Measurements from ENCODE around the gene NAA25.
"Not testable (repeated sequence)": the region's sequence is repeated elsewhere in the genome, so short reads cannot be mapped to it uniquely, and the experiment has no call there.

Gene NAA25

DNA sequence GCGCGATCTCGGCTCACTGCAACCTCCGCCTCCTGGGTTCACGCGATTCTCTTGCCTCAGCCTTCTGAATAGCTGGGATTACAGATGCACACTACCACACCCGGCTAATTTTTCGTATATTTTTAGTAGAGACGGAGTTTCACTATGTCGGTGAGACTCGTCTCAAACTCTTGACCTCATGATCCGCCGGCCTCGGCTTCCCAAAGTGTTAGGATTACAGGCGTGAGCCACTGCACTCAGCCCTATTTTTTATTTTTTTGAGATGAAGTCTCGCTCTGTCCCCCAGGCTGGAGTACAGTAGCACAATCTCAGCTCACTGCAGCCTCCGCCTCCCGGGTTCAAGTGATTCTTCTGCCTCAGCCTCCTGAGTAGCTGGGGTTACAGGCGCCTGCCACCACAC, 5.8 kb downstream of the NAA25 start:
- H3K36me3 ChIP-seq (ENCODE audit: control insufficient read depth, insufficient read depth, low read length); H3K9me3 ChIP-seq (ENCODE audit: control insufficient read depth, insufficient read depth, low read length); H3K4me1 ChIP-seq (ENCODE audit: control insufficient read depth, insufficient read depth, low read length); DNase-seq (ENCODE audit: low read depth, low spot score); H3K27ac ChIP-seq (ENCODE audit: low read length); H3K4me3 ChIP-seq (ENCODE audit: low read length); H3K27me3 ChIP-seq (ENCODE audit: control insufficient read depth, insufficient read depth, low read length): not testable (repeated sequence)
- WGBS (ENCODE audit: insufficient coverage, insufficient read length): no CpG with 5 or more reads among the region's 19 CpGs

- Histone ChIP-seq H3K27me3 (ENCODE audit: control insufficient read depth, insufficient read depth, low read length) (no peaks in the 10 kb centered on the region), H3K9me3 (ENCODE audit: control insufficient read depth, insufficient read depth, low read length) (no peaks in the 10 kb centered on the region), H3K36me3 (ENCODE audit: control insufficient read depth, insufficient read depth, low read length) (peaks cover 7% of the 10 kb centered on the region; the same call in 1 of the 2 replicates), H3K4me1 (ENCODE audit: control insufficient read depth, insufficient read depth, low read length) (no peaks in the 10 kb centered on the region), H3K4me3 (ENCODE audit: low read length) (no peak overlapping the region), H3K27ac (ENCODE audit: low read length) (no peak overlapping the region)
- no peak for DNase-seq (ENCODE audit: low read depth, low spot score)
- WGBS (ENCODE audit: insufficient coverage, insufficient read length): no CpG with 5 or more reads among the region's 4 CpGs
Measured at GRCh38 chr12:112102127-112102526, 6.5 kb downstream of the NAA25 start.

- not testable (repeated sequence) for H3K9me3 ChIP-seq (ENCODE audit: control insufficient read depth, insufficient read depth, low read length); H3K36me3 ChIP-seq (ENCODE audit: control insufficient read depth, insufficient read depth, low read length); H3K4me1 ChIP-seq (ENCODE audit: control insufficient read depth, insufficient read depth, low read length); H3K27ac ChIP-seq (ENCODE audit: low read length); H3K27me3 ChIP-seq (ENCODE audit: control insufficient read depth, insufficient read depth, low read length); H3K4me3 ChIP-seq (ENCODE audit: low read length); DNase-seq (ENCODE audit: low read depth, low spot score)
- no CpG with 5 or more reads among the region's 15 CpGs for WGBS (ENCODE audit: insufficient coverage, insufficient read length)
Measured at GRCh38 chr12:112100500-112100899, 8.1 kb downstream of the NAA25 start.

DNA sequence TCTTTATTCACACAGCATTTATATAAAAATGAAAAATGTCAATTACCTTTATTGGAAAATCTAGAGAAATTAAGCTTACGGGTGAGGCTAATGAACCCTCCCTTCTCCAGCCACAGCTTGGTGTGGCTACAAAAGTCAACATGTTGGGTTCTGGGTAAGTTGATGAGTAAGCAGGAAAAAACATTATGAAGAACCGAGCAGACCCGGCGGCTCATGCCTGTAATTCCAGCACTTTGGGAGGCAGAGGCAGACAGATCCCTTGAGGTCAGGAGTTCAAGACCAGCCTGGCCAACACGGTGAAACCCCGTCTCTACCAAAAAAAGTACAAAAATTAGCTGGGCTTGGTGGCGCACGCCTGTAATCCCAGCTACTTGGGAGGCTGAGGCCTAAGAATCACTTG, 10.9 kb downstream of the NAA25 start:
- no peak overlapping the region for H3K4me3 ChIP-seq (ENCODE audit: low read length)
- no peak overlapping the region for H3K27ac ChIP-seq (ENCODE audit: low read length)
- no peaks in the 10 kb centered on the region for H3K27me3 ChIP-seq (ENCODE audit: control insufficient read depth, insufficient read depth, low read length)
- no peak for DNase-seq (ENCODE audit: low read depth, low spot score)
- no CpG with 5 or more reads among the region's 8 CpGs for WGBS (ENCODE audit: insufficient coverage, insufficient read length)
- H3K36me3 ChIP-seq (ENCODE audit: control insufficient read depth, insufficient read depth, low read length): peaks cover 7% of the 10 kb centered on the region; the same call in 1 of the 2 replicates
- no peaks in the 10 kb centered on the region for H3K9me3 ChIP-seq (ENCODE audit: control insufficient read depth, insufficient read depth, low read length)
- no peaks in the 10 kb centered on the region for H3K4me1 ChIP-seq (ENCODE audit: control insufficient read depth, insufficient read depth, low read length)

DNA sequence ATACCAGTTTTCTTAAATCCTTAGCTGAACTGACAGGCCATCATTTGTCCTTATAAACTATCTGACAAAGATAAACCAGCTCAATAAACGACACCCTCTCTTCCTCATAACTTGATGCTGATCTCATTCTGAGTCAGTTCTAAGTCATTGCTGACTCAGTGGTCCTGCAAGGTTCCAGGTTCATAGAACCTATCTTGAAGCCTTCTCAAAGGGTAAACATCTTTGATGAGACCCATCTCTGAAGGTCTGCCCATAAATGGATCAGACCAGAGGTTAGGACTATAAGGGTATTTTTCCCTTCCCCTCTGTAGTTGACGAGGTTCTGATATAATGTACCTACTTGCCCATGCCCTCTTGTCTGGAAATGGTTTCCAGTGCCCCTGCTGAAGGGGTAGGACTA, 11.9 kb downstream of the NAA25 start:
- peaks cover 10% of the 10 kb centered on the region; the same call in 1 of the 2 replicates for H3K36me3 ChIP-seq (ENCODE audit: control insufficient read depth, insufficient read depth, low read length)
- no peaks in the 10 kb centered on the region for H3K9me3 ChIP-seq (ENCODE audit: control insufficient read depth, insufficient read depth, low read length)
- H3K27me3 ChIP-seq (ENCODE audit: control insufficient read depth, insufficient read depth, low read length): no peaks in the 10 kb centered on the region
- no peaks in the 10 kb centered on the region for H3K4me1 ChIP-seq (ENCODE audit: control insufficient read depth, insufficient read depth, low read length)
- H3K4me3 ChIP-seq (ENCODE audit: low read length): no peak overlapping the region
- no peak for DNase-seq (ENCODE audit: low read depth, low spot score)
- no CpG with 5 or more reads among the region's 2 CpGs for WGBS (ENCODE audit: insufficient coverage, insufficient read length)
- no peak overlapping the region for H3K27ac ChIP-seq (ENCODE audit: low read length)

GRCh38 chr12:112096070-112096469, 12.5 kb downstream of the NAA25 start:
- no peak for DNase-seq (ENCODE audit: low read depth, low spot score)
- no peak overlapping the region for H3K4me3 ChIP-seq (ENCODE audit: low read length)
- no peaks in the 10 kb centered on the region for H3K27me3 ChIP-seq (ENCODE audit: control insufficient read depth, insufficient read depth, low read length)
- no peaks in the 10 kb centered on the region for H3K4me1 ChIP-seq (ENCODE audit: control insufficient read depth, insufficient read depth, low read length)
- no peaks in the 10 kb centered on the region for H3K9me3 ChIP-seq (ENCODE audit: control insufficient read depth, insufficient read depth, low read length)
- no peak overlapping the region for H3K27ac ChIP-seq (ENCODE audit: low read length)
- H3K36me3 ChIP-seq (ENCODE audit: control insufficient read depth, insufficient read depth, low read length): peaks cover 14% of the 10 kb centered on the region

- H3K36me3 ChIP-seq (ENCODE audit: control insufficient read depth, insufficient read depth, low read length): peaks cover 14% of the 10 kb centered on the region
- WGBS (ENCODE audit: insufficient coverage, insufficient read length): no CpG with 5 or more reads among the region's 3 CpGs
- DNase-seq (ENCODE audit: low read depth, low spot score): no peak
Measured at GRCh38 chr12:112091563-112091962, 17.0 kb downstream of the NAA25 start.

DNA sequence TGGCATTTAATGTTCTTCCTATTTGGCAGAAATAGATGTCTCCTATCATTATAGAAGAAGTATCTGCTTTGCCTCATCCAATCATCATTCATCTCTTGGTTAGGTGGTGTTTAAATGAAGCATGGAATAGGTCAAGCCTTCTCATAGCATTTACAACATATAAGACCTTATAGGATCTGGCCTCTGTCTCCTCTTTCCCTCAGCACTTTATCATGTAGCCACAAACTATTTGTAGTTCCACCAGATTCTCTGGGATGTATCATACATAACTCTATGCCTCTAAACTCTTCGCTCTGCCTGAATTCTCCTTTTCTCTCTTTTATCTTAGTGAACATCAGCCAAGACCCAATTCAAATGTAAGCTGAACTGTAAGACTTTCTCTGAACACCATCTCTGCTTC, 20.7 kb downstream of the NAA25 start:
- H3K4me3 ChIP-seq (ENCODE audit: low read length): no peak overlapping the region
- no peak for DNase-seq (ENCODE audit: low read depth, low spot score)
- no peaks in the 10 kb centered on the region for H3K9me3 ChIP-seq (ENCODE audit: control insufficient read depth, insufficient read depth, low read length)
- WGBS (ENCODE audit: insufficient coverage, insufficient read length): no CpG with 5 or more reads among the region's 1 CpG
- H3K27me3 ChIP-seq (ENCODE audit: control insufficient read depth, insufficient read depth, low read length): no peaks in the 10 kb centered on the region
- H3K4me1 ChIP-seq (ENCODE audit: control insufficient read depth, insufficient read depth, low read length): no peaks in the 10 kb centered on the region; the same call in 1 of the 2 replicates
- no peak overlapping the region for H3K27ac ChIP-seq (ENCODE audit: low read length)
- H3K36me3 ChIP-seq (ENCODE audit: control insufficient read depth, insufficient read depth, low read length): peaks cover 14% of the 10 kb centered on the region

More at GRCh38 chr12:112091563-112091962, 17.0 kb downstream of the NAA25 start:
- Histone ChIP-seq H3K27me3 (ENCODE audit: control insufficient read depth, insufficient read depth, low read length) (no peaks in the 10 kb centered on the region), H3K9me3 (ENCODE audit: control insufficient read depth, insufficient read depth, low read length) (no peaks in the 10 kb centered on the region), H3K4me1 (ENCODE audit: control insufficient read depth, insufficient read depth, low read length) (no peaks in the 10 kb centered on the region; the same call in 1 of the 2 replicates), H3K4me3 (ENCODE audit: low read length) (no peak overlapping the region), H3K27ac (ENCODE audit: low read length) (no peak overlapping the region)

DNA sequence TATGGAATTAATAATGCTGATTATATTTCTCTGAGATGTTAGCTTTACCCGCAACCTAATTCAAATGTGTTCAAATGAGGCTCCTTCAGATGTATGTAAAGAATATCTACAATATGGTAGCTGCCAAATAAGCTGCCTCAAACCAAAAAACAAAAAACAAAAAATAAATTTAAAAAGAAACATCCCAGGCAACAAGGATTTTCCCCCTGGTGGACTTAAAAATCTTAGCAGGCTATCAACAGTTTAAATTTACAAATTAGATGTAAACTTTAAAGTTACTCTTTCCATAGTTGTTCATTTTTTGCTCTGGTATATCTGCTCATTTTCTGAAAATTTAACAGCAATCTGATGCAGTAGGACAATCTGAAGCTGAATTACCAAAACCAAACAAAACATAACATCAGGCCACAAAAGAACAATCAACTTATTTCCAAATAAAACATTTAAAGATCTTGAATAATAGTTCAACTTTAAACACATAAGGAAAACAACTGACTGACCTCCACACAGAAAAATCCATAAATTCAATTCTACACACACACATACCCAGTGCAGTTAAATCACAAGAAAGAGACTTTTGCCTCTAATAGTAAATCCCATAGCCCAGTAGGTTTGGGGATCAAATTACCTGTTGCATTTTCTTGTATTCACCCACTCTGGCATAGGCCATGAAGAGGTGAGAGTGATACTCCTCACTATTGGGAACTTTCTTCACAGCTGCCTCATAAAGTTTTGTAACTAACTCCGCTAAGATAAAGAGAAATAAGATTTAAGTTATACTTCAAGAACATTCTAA, 21.3 kb downstream of the NAA25 start:
- no peaks in the 10 kb centered on the region; the same call in 1 of the 2 replicates for H3K4me1 ChIP-seq (ENCODE audit: control insufficient read depth, insufficient read depth, low read length)
- H3K27me3 ChIP-seq (ENCODE audit: control insufficient read depth, insufficient read depth, low read length): no peaks in the 10 kb centered on the region
- H3K9me3 ChIP-seq (ENCODE audit: control insufficient read depth, insufficient read depth, low read length): no peaks in the 10 kb centered on the region
- no CpG with 5 or more reads among the region's 2 CpGs for WGBS (ENCODE audit: insufficient coverage, insufficient read length)
- no peak overlapping the region for H3K27ac ChIP-seq (ENCODE audit: low read length)
- DNase-seq (ENCODE audit: low read depth, low spot score): no peak
- peaks cover 12% of the 10 kb centered on the region for H3K36me3 ChIP-seq (ENCODE audit: control insufficient read depth, insufficient read depth, low read length)
- no peak overlapping the region for H3K4me3 ChIP-seq (ENCODE audit: low read length)

DNA sequence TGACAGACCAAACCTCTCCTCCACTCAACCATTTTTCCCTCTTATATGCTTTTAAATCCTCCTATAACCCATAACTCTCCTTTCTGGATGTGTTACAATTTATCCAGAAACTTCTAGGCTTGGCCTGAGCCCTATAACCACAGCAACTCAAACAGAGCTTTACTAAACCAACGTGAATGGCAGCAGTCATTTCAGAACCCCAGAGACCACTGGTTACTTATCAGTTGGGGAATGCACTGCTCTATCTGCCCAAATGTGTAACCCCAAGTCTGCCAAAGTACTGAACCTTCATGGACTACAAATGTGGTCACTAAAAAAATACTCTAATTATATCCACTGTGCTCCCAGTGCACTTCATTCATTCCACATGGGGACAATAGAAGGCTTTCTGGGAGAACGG, 42.0 kb downstream of the NAA25 start:
- no peak overlapping the region for H3K27ac ChIP-seq (ENCODE audit: low read length)
- no peaks in the 10 kb centered on the region for H3K9me3 ChIP-seq (ENCODE audit: control insufficient read depth, insufficient read depth, low read length)
- no peak overlapping the region for H3K4me3 ChIP-seq (ENCODE audit: low read length)
- no CpG with 5 or more reads among the region's 2 CpGs for WGBS (ENCODE audit: insufficient coverage, insufficient read length)
- H3K4me1 ChIP-seq (ENCODE audit: control insufficient read depth, insufficient read depth, low read length): no peaks in the 10 kb centered on the region
- H3K36me3 ChIP-seq (ENCODE audit: control insufficient read depth, insufficient read depth, low read length): peaks cover 19% of the 10 kb centered on the region; the same call in 1 of the 2 replicates
- DNase-seq (ENCODE audit: low read depth, low spot score): no peak
- no peaks in the 10 kb centered on the region for H3K27me3 ChIP-seq (ENCODE audit: control insufficient read depth, insufficient read depth, low read length)

- H3K27ac ChIP-seq (ENCODE audit: low read length): no peak overlapping the region
- H3K4me3 ChIP-seq (ENCODE audit: low read length): no peak overlapping the region
- H3K9me3 ChIP-seq (ENCODE audit: control insufficient read depth, insufficient read depth, low read length): no peaks in the 10 kb centered on the region
- no peaks in the 10 kb centered on the region for H3K27me3 ChIP-seq (ENCODE audit: control insufficient read depth, insufficient read depth, low read length)
- H3K36me3 ChIP-seq (ENCODE audit: control insufficient read depth, insufficient read depth, low read length): peaks cover 12% of the 10 kb centered on the region; the same call in 1 of the 2 replicates
- DNase-seq (ENCODE audit: low read depth, low spot score): no peak
- WGBS (ENCODE audit: insufficient coverage, insufficient read length): no CpG with 5 or more reads among the region's 2 CpGs
- H3K4me1 ChIP-seq (ENCODE audit: control insufficient read depth, insufficient read depth, low read length): no peaks in the 10 kb centered on the region
Measured at GRCh38 chr12:112063273-112063672, 45.3 kb downstream of the NAA25 start.
